Measurements from ENCODE around the gene GLP2R.
"Not testable (repeated sequence)": the region's sequence is repeated elsewhere in the genome, so short reads cannot be mapped to it uniquely, and the experiment has no call there.

GLP2R gene

DNA sequence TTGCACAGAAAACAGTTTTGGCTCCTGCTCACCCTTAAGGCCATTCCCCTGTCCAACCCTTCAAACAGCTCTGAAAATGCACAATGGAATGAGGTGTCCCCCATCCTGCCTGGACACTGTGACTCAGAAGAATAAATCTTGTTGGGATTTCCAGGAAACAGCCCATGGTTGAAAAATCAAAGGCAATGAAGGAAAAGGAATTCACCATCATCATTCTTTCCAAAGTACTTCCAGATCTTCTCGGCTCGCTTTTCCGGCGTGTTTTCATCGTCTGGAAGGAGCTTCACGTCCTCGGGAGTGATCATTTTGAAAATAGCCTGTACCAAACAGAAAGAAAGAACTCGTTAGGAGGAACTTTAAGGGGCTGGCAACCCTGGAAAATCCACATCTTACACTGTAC, 75.1 kb downstream of the GLP2R start:
- DNase-seq: no peak

DNA sequence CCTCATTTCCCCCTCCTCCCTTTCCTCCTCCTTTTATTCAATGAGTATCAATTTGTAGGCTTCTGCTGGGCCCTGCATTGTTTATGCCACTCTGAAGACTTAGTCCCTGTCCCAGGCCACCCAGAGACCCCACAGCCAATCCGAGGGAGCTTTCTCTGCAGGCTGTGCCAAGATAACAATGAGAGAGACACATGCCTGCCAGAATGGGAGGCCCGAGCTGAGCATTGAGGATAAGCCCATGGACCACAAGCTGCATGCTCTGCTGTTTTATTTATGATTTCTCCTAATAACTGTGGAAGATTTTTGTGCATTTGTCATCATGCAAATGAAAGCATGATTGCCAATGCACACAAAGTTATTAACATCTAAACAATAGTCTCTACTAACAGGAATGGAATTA, 76.4 kb downstream of the GLP2R start:
- DNase-seq: no peak

DNA sequence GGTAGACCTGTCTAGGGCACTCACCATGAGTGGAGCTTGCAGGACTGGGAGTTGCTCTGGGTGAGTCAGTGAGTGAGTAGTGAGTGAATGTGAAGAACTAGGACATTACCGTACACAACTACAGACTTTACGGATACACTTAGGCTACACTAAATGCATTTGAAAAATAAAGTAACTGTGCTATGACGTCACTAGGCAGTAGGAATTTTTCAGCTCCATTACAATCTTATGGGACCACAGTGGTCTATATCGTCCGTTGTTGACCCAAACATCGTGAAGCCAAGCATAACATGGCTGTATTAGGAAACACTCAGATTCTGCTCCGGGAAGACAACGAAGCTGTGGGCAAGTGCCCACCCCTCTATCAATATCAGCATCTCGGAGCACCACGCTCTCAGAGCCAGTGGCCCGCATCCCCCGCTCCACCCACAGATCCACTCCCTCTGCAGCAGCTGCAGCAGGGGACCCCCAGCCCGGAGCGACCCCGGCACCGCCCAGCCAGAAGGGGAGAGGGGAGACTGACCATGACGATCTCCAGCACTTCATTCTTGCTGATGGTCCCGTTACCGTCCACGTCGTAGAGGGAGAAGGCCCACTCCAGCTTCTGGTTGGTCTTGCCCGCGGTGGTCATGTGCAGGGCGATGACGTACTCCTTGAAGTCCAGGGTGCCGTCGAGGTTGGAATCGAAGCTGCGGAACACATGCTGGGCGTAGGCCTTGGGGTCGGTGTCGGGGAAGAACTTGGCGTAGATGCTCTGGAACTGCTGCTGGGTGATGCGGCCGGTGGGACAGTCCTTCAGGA, 78.8 kb downstream of the GLP2R start:
- no peak for DNase-seq

DNA sequence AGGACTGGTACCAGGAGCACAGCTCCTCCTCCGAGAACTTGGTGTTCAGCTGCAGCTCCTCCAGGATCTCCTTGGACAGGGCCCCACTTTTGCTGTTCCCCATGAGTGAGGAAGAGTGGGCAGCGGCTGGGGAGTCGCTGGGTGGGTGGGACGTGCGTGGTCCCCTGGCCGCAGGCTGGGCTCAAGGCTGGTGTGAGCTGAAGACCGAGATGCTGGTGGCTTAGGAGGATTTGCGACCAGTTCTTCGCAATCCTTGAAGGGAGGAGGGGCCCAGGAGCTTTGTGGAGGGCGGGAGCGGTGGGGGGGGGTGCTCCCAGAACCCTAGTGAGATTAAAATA, 79.3 kb downstream of the GLP2R start, which contains the start of gene RCVRN:
TSS of gene RCVRN (minus strand) at position 194 of the 338 bp plus-strand sequence. CDS start at position 103, 91 bp downstream.
- DNase-seq: no peak

DNA sequence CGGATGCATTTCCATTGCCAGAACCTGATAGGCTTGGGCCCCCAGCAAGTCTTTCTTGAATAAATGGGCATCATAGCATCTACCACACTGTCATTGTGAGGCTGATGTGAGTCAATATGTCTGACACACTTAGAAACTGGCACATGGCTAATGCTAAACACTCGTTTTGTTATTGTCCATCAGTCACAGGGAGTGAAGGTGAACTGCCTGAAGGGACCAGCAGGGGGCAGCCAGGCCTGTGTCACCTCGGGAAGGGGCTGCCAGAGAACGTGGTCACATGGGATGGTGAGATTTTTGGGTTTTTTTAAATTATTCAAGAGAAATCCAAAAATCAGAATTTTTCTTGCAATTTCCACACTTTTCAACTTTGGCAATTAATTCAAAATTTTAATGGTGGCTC, 80.2 kb downstream of the GLP2R start:
- no peak for DNase-seq

DNA sequence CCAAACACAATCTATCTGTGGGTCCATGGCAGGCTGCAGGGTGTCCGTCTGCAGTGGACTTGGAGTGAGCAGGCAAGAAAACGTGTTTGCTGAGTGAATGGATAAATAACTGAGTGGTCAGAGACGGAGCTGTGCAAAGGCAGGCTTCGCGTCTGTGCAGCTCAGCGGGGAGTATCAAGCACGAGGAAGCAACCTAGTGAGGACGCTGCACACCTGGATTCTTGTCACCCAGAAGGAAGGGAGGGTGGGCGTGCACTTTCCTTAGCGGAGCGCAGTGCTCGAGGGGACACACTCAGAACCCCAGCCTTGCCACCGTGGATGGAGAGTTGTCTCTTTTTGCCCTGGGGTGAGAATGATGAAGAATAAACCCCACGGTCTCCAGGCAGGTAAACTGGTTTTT, 80.9 kb downstream of the GLP2R start:
- DNase-seq: no peak

DNA sequence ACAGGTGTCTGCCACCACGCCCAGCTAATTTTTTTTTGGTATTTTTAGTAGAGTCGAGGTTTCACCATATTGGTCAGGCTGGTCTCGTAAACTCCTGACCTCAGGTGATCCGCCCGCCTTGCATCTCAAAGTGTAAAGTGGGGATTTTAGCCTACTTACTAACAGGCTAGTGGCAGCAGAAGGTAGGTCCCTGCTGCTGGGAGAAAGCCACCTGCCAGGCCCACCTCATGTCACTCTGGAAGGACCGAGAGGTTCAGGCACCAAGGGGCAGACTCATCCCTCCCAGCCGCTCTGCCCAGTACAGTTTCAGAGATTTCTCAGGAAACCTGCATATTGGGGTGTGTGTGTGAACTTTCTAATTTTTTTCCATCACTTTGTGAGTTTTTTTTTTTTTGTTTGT, 81.4 kb downstream of the GLP2R start:
- no peak for DNase-seq

DNA sequence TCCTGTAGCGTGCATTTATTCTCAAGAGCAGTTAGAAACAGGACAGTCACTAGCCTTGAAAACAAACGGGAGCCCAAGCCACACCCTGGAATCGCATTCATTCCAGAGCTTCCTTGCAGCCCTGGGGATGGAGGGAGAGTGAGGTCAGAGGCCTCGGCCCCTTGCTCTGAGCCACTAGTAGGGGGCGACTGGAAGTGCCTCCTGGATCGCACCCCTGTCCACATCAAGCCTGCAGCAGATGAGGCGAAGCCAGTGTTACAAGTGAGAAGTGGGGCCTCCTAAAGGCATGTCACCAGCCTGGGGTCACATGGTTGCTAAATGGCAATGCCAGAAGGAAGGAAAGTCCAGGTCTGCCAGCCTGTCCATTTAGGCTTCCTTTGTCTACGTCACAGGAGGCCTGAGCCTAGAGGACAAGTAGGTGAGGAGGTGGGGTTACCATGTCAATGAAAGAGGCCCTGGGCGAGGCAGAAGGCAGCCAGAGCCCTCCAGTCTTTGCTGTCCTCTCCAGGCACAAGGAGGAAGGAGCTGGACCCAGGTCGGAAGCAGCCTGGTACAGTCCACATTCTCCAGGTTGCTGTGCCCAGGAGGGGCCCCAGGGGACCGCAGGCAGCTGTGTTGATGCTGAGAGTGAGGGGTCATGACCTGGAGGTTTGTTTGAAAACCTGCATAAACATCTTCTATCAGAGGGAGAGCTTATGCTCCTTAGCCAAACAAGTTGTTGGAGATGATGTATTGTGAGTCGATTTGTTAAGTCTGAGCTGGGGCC, 82.3 kb downstream of the GLP2R start:
- DNase-seq: no peak

DNA sequence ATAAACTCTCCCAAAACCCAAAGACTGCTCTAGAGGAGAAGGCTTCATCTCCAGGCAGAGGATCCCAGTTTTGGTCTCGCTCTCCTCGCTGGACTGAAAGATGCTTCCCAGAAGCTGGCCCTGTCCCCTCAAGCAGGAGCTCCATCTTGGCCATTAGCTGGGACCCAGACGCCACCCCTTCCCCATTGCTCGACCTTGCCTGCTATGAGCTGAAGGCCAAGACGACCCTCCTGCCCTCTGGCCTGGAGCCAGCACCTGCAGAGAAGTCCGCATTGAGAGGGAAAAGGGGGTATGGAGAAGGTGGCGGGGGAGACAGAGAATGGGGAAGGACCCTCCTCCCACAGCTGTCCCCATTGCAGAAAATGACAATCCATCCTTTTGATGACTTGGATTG, 82.9 kb downstream of the GLP2R start:
- DNase-seq: no peak

DNA sequence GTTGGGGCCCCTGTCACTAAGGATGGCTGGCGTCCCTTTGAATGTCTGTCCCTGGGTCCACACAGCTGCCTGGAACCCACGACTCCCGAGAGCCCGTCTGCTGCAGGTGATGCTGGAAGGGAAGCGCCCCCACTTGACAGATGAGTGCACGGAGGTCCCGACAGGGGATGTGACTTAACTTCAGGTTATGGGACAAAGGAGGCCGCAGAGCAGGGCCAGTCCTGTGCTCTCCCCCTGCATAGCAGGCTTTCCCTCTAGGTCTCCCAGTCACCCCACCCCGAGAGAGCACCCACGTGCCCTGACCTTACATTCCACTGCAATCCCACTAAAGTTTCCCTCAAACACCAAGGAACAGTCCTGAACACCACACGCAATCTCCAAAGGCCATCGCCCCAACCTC, 85.4 kb downstream of the GLP2R start:
- DNase-seq: no peak

DNA sequence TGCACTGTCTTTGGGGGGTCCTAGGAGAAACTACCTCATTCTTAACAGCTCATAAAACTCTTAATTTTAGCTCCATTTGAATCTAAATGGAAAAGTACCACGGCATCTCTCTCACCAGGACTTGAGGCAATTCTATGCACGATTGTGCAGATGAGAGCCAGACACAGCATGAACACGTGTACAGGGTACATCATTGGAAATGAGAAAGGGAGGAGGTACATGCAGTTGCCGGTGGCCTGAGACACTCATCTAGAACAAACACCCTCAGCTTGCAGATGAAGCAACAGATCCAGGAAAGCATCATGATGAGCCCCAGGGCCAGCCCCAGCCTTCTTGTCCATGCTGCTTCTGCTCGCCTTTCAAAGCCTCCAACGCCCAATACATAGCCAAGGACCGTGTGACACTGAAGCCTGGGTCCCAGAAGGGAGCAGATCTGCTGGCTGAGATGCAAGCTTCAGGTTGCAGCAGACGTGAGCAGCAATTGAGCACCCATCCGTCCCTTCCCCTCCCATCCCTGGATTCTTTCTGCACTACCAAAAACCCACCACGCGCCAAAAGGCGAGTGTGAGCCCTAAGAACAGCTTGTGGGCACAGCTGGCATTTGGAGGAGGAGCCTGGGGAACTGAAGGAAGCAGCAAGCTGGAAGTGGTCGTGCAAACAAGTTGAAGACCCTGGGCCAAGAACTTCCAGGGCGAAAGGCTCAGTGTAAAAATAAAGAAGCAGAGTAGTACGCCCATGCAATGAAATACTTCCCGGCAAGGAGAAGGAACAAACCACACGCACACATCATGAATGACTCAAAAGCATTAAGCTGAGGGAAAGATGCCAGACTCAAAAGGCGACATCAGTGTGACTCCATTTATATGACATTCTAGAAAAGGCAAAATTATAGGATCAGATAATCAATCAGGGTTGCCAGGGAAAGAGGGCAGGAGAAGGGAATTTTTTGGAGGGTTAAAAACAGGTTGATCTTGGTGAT, 86.7 kb downstream of the GLP2R start:
- no peak for DNase-seq

DNA sequence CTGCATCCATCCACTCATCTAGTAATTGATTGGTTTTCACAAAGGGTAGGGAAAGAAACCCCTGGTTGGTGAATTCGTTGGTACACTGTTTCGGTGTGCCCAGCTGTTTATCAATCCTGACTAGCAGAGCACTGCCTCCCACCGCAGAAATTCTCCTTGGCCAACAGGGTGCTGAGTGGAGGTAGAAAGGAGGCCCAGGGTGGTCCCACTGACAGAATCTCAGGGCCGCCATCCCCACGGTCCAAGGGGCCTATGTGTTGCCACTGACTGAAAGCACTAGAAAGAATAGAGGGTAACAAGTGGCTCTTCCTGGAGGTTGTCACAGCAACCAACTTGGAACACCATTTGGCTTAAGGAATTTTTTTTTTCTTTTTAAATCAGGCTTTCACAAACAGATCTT, 87.8 kb downstream of the GLP2R start:
- no peak for DNase-seq

DNA sequence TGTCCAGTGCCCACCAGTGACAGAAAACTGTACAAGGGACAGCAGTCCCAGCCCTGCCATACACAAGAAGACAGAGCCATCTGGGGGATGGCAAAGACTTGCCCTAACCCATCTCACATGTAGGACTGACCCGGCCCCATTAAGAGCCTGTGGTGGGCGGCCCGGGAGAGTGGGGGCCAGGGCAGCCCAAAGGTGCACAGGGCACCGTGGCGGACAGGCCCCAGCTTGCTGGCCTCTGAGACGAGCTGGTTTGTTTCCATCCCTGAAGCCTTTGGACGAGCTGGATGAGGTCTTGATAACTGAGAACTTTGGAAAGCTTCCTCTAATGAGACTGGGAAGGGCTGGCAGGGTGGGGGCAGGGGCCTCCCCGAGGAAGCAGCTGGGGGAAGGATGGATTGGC, 90.4 kb downstream of the GLP2R start:
- no peak for DNase-seq

DNA sequence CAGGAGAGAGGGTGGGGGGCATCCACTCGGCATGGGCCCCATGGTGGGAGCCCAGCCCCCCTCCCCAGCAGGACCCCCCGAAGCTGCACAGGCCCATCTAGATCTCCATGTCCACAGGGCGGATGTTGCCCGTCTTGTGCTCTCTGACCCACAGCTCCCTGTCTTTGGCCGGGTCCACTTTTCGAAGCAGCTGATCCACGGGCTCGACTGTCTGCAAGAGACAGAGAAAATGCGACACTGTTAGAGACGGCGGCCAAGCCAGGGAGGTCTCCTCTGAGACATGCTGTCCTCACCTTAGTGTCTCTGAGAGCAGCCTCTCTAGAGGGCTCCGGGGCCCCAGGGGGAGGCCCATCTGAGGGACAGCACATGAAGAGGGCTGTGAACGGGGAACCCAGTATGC, 91.4 kb downstream of the GLP2R start:
- no peak for DNase-seq

DNA sequence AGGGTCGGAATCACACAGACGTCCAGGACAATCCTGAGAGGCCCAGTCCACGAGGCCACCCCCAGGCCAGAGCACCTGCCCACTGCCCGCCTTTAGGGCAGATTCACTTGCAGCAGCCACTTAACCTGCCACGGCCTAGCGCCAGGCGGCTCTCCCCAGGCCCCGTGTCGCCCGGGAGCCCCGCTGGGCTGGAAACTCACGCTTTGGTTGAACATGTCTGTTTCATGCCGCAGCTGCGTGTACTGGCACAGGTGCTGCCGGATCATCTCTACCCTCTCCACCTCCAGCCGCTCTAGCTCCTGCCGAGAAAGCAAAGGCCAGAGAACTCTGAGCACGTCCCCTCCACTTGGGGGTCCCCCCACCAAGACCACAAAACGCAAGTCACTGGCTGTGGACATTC, 92.1 kb downstream of the GLP2R start:
- no peak for DNase-seq

DNA sequence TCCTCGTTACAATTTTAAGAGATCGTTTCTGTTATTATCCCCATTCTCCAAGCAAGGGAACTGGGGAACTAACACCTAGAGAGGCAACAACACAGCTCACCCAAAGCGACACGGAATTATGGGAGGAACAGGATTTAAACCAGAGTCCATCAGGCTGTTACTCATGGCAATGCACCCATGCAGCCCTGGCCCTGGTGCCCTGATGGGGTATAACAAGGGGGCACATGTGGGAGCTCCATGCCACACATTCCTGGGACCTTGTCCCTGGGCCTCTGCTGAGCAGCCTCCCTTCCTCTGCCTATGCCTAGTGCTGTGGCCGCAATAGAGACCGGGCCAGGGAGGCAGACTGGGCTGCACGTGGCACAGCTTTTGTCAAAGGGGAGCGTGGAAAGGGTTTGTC, 92.6 kb downstream of the GLP2R start:
- no peak for DNase-seq

DNA sequence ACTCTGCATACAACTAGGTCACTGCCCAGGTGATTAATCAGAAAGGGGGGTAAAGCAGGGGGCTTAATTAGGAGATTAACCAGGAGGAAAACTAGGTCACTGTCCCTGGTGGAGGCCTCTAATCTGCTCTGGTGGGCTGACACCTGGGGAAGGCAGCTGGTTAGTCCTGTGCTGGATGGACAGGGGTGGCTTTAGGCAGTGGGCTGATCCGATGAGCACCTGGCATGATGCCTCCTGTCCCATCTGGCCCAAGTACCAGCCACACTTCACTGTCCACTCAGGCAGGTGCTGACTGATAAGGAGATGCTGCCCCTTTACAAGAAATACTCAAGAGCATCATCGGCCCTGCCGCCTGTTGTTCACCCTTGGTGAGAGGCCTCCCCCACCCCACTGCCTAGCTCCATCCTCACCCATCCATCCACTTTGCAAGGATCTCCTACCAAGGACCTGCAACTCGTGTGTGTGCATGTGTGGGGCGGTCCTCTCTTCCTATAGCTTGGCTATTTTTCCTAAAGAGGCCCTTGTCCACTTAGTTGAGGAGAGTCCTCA, 93.2 kb downstream of the GLP2R start:
- no peak for DNase-seq

DNA sequence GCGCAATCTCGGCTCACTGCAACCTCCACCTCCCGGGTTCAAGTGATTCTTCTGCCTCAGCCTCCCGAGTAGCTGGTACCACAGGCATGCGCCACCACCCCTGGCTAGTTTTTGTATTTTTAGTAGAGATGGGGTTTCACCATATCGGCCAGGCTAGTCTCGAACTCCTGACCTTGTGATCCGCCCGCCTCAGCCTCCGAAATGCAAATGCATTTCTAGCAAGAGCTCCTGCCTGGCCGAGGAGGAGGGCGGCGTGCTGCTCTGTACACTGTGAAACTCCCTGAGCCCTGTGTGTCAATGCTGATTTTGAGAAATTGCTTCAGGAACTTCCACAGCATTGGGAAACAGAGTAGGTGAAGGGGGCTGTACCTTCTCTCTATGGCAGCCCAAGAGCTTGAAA, 95.5 kb downstream of the GLP2R start:
- DNase-seq: not testable (repeated sequence)

DNA sequence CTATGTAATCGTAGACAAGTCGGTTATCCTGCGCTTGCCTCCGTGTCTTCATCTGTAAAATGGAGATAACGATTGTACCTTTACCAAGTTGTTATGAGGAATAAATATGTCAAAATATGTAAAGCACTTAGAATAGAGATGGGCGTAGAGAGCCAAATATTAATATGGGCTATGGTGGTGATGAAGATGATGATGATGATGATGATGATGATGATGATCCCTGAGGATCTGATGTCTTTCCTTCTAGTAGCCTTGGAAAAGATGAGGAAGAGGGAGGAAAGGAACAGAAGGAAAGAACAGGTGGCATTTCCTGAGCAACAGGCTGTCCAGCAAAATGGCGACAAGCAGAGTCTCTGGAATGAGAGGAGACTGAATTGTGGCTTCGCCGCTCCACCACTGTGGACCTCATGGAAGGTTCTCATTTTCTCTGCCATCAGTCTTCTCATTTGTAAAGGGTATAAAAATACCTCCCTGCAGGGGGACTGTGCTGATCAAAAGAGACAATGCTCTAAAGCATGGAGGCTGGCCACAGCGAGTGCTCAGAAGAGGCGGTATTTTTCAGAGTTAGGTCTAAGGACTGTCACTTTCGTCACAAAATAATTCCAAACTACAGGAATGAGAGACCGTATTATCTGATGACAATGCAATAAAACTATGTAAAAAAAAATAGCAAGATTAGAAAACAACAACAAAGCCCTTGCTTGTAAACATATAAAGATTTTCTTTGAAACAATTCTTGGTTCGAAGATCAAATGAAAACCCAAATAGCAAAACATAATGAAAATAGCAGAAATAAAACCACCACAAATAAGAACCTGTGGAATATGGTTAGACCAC, 96.5 kb downstream of the GLP2R start:
- no peak for DNase-seq

DNA sequence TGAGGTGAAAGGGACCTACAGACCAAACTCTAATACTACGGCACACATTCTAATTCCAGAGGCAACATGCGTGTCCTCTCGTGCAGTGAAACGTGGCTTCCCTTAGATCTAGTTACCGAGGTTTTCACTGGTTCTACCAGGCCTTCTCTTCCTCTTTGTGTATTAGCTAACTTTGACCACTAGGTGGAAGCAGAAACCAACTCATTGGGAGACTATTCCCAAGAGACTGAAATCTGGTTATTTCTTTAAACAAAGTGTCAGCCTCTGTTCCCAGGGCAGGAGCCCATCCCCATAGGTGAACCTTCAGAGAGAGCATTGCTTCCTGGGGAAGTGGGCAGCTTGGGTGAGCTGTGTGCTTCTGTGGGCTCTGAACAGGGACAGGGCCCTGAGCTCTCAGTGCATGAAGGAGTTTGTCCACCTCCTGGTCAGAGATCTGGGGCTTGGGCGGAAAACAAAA, 99.0 kb downstream of the GLP2R start:
- no peak for DNase-seq

DNA sequence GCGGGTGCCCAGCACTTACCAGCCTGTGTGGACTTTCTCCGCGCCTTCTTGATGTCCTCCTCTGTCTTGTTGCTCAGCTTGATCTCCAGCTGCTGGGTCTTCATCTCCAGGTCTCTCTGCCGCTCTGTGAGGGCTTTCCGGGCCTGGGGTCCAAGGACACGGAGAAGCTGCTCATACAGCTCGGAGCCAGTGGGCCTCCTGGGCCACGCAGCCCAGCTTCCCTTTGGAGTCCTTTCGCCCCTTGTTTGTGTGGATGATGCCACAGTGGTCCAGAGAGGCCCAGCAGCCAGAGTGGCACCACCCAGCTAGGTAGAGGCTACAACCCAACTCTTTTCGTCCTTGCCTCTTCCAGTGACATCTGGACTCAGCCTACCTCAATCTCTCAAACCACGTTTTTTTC, 99.7 kb downstream of the GLP2R start:
- no peak for DNase-seq

All from left hindlimb (tissue), 1 donor.